IMR-90 (cell line): Measurements from ENCODE around the gene ZCCHC17. TPM values are rescaled to one million over a fixed set of nuclear protein-coding genes. Genes with fewer than 3 reads are reported as not detected.

Experiments
- ATAC-seq: fragments of 200-7000 bp; cut with Tn5 transposase; 2 replicates; pipeline ENCODE4 v1.9.1; 2020; ENCODE audit warnings: low read depth, mild to moderate bottlenecking, moderate library complexity
- BruUV-seq: library from RNA; stranded (reverse); fragments of 400-500 nt; replicated peaks from 2 replicates; lab custom pipeline; 2021; lab: Mats Ljungman, UMichigan
- CTCF ChIA-PET: fragments of 300-600 bp; formaldehyde crosslinking; extraction: SDS; loops from one replicate; lab custom pipeline; 2021; ENCODE audit warnings: antibody characterized with exemption; lab: Yijun Ruan, JAX
- POLR2A ChIA-PET: fragments of 300-600 bp; sonication (Branson Sonifier 250); formaldehyde crosslinking; loops from one replicate; lab custom pipeline; 2022; ENCODE audit warnings: antibody characterized with exemption; ENCODE audit not compliant: unreplicated experiment; lab: Charles Lee
- DNase-seq: peaks from one replicate; pipeline ENCODE4 v3.0.0; 2013
- H2AFZ ChIP-seq: replicated peaks from 2 replicates; pipeline ENCODE3; 2013; ENCODE audit warnings: low read length, mild to moderate bottlenecking; ENCODE audit not compliant: poor library complexity
- H2AK5ac ChIP-seq: 2 replicates; pipeline ENCODE4 v1.6.1; 2013; ENCODE audit warnings: low read depth, low read length, inconsistent platforms
- H2AK9ac ChIP-seq: replicated peaks from 2 replicates; pipeline ENCODE3; 2013; ENCODE audit warnings: mild to moderate bottlenecking, low read depth, low read length, moderate library complexity; ENCODE audit not compliant: poor library complexity
- H2BK120ac ChIP-seq: 2 replicates; pipeline ENCODE4 v1.6.1; 2013; ENCODE audit warnings: low read depth, low read length, inconsistent platforms
- H2BK15ac ChIP-seq: 3 replicates; pipeline ENCODE4 v1.6.1; 2013; ENCODE audit warnings: low read depth, low read length, inconsistent platforms
- H2BK20ac ChIP-seq: 2 replicates; pipeline ENCODE4 v1.6.1; 2013; ENCODE audit warnings: low read depth, mild to moderate bottlenecking, inconsistent platforms, low read length, moderate library complexity
- H2BK5ac ChIP-seq: 2 replicates; pipeline ENCODE4 v1.6.1; 2013; ENCODE audit warnings: mild to moderate bottlenecking, low read depth, low read length, inconsistent platforms; ENCODE audit not compliant: poor library complexity, severe bottlenecking
- H3K14ac ChIP-seq: replicated peaks from 2 replicates; pipeline ENCODE4 v1.6.1; 2013; ENCODE audit warnings: low read depth, low read length, inconsistent platforms
- H3K18ac ChIP-seq: 2 replicates; pipeline ENCODE4 v1.6.1; 2013; ENCODE audit warnings: low read depth, low read length, control low read depth
- H3K23ac ChIP-seq: 2 replicates; pipeline ENCODE4 v1.6.1; 2013; ENCODE audit warnings: low read depth, low read length, inconsistent platforms
- H3K27ac ChIP-seq: 2 replicates; pipeline ENCODE4 v1.5.1; 2013; ENCODE audit warnings: mild to moderate bottlenecking, control low read depth, low read length; ENCODE audit not compliant: insufficient read depth
- H3K27me3 ChIP-seq: 2 replicates; pipeline ENCODE4 v1.6.1; 2013; ENCODE audit warnings: low read length; ENCODE audit not compliant: control insufficient read depth, insufficient read depth
- H3K36me3 ChIP-seq: 2 replicates; pipeline ENCODE4 v1.6.1; 2013; ENCODE audit warnings: low read length, mixed read lengths; ENCODE audit not compliant: control insufficient read depth, insufficient read depth
- H3K4ac ChIP-seq: 2 replicates; pipeline ENCODE4 v1.6.1; 2013; ENCODE audit warnings: low read depth, low read length, inconsistent platforms
- H3K4me1 ChIP-seq: 2 replicates; pipeline ENCODE4 v1.6.1; 2013; ENCODE audit warnings: low read length, mixed read lengths; ENCODE audit not compliant: control insufficient read depth, insufficient read depth
- H3K4me2 ChIP-seq: 2 replicates; pipeline ENCODE4 v1.6.1; 2013; ENCODE audit warnings: low read depth, mild to moderate bottlenecking, control low read depth, low read length, moderate library complexity
- H3K4me3 ChIP-seq: 2 replicates; pipeline ENCODE4 v1.5.1; 2013; ENCODE audit warnings: low read depth, mild to moderate bottlenecking, control low read depth, low read length, moderate library complexity; ENCODE audit not compliant: insufficient read depth
- H3K56ac ChIP-seq: 2 replicates; pipeline ENCODE4 v1.6.1; 2013; ENCODE audit warnings: low read length, inconsistent platforms; ENCODE audit not compliant: insufficient read depth; ENCODE audit errors: extremely low read depth
- H3K79me1 ChIP-seq, 2 experiments: 2 replicates each; pipeline ENCODE4 v1.6.1; 2013; ENCODE audit warnings: low read length in 2 of 2, inconsistent platforms in 1 of 2, low read depth in 1 of 2
- H3K9ac ChIP-seq: 2 replicates; pipeline ENCODE4 v1.6.1; 2013; ENCODE audit warnings: low read depth, low read length, control low read depth
- H3K9me1 ChIP-seq: 2 replicates; pipeline ENCODE4 v1.6.1; 2013; ENCODE audit warnings: low read length, inconsistent platforms; ENCODE audit not compliant: insufficient read depth
- H3K9me3 ChIP-seq: 2 replicates; pipeline ENCODE4 v1.6.1; 2013; ENCODE audit warnings: low read length; ENCODE audit not compliant: control insufficient read depth, insufficient read depth
- H4K20me1 ChIP-seq: 2 replicates; pipeline ENCODE4 v1.6.1; 2013; ENCODE audit warnings: low read length, inconsistent platforms; ENCODE audit not compliant: insufficient read depth
- H4K5ac ChIP-seq: 2 replicates; pipeline ENCODE4 v1.6.1; 2013; ENCODE audit warnings: mild to moderate bottlenecking, low read depth, low read length, control low read depth
- H4K8ac ChIP-seq, 2 experiments: 2 replicates each; pipeline ENCODE4 v1.6.1; 2013; ENCODE audit warnings: low read depth in 2 of 2, low read length in 2 of 2, control low read depth in 1 of 2, inconsistent platforms in 1 of 2
- H4K91ac ChIP-seq: 2 replicates; pipeline ENCODE4 v1.6.1; 2013; ENCODE audit warnings: low read depth, low read length, inconsistent platforms; ENCODE audit not compliant: insufficient read depth
- CEBPB ChIP-seq: IDR thresholded peaks from 2 replicates; pipeline ENCODE4 v1.6.1; 2012; ENCODE audit warnings: low read depth, low read length, improper control_type of control experiment
- FOS ChIP-seq: fragments of 150-350 bp; IDR thresholded peaks from 2 replicates; pipeline ENCODE4 v1.6.1; 2016; ENCODE audit warnings: low read depth, low read length
- MAZ ChIP-seq: IDR thresholded peaks from 2 replicates; pipeline ENCODE4 v1.6.1; 2012; ENCODE audit warnings: low read depth, mild to moderate bottlenecking, low read length, improper control_type of control experiment, moderate library complexity, borderline replicate concordance
- RAD21 ChIP-seq: IDR thresholded peaks from 2 replicates; pipeline ENCODE4 v1.6.1; 2012; ENCODE audit warnings: low read length, improper control_type of control experiment
- RFX5 ChIP-seq: IDR thresholded peaks from 2 replicates; pipeline ENCODE4 v1.8.0; 2012; ENCODE audit warnings: low read depth, mild to moderate bottlenecking, low read length, moderate library complexity
- WGBS, 2 experiments: methylation state at CpG; one replicate each; pipeline versions ENCODE4 v1.1.5 to v1.1.7; 2013; ENCODE audit warnings: missing lambda C conversion rate in 2 of 2; ENCODE audit not compliant: insufficient read length in 1 of 2; ENCODE audit errors: extremely low coverage in 2 of 2; 5-methylcytosine and 5-hydroxymethylcytosine counted together
- dilution Hi-C: fragments of 300-500 bp; cut with HindIII; formaldehyde crosslinking; loops from one replicate; pipeline ENCODE4 v1.14.3; 2018; ENCODE audit warnings: low sequenced_read_pairs; ENCODE audit not compliant: unreplicated experiment
- in situ Hi-C: fragments of 300-500 bp; cut with MboI; formaldehyde crosslinking; loops from 3 replicates; pipeline ENCODE4 v1.14.3; 2019; ENCODE audit warnings: low sequenced_read_pairs, inconsistent platforms, mixed read lengths
- intact Hi-C: fragments of 100-400 bp; cut with micrococcal nuclease; formaldehyde crosslinking; loops from 2 replicates; pipeline ENCODE4 v1.10.0; 2022
- polyA plus RNA-seq, 3 experiments: library from polyadenylated mRNA; depleted of rRNA; stranded (reverse); fragments of >200 nt; gene quantifications; 2 replicates each; pipeline ENCODE4 v1.2.3, GENCODE V29; 2012; ENCODE audit warnings: low replicate concordance in 1 of 3
- total RNA-seq: library from RNA; depleted of rRNA; stranded (reverse); fragments of >200 nt; gene quantifications from 2 replicates; pipeline ENCODE4 v1.2.3, GENCODE V29; 2012
- TF ChIP-seq, protein P1 (sequence below): fragments of 150-350 bp; IDR thresholded peaks from 2 replicates; pipeline ENCODE4 v1.6.1; 2016; ENCODE audit warnings: low read depth, mild to moderate bottlenecking, low read length, moderate library complexity, borderline replicate concordance
- TF ChIP-seq, protein P2 (sequence below): conservative IDR thresholded peaks from 2 replicates; pipeline ENCODE4 v1.5.1; 2012; ENCODE audit warnings: mild to moderate bottlenecking, low read depth, low read length, improper control_type of control experiment

ZCCHC17 gene
- total and polyA plus RNA-seq, 2 of the 4 experiments (the other 2 are of a cell fraction) = 48.4 to 48.9 TPM

DNA sequence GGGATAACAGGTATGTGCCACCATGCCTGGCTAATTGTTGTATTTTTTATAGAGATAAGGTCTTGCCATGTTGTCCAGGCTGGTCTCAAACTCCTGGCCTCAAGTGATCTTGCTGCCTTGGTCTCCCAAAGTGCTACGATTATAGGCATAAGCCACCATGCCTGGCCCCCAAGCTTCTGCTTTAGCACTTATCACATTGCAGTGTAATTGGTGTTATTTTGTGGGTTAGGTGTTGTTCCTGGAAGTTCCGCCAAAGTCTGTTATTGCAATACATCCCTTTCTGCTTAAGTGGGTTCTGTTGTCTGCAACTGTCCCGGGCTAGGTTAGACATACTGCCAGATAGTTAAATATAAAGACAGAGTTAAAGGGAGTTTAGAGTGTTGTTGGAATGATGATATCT is 3.4 kb downstream of the ZCCHC17 start (continued):
- TF ChIP-seq, protein P1, sequence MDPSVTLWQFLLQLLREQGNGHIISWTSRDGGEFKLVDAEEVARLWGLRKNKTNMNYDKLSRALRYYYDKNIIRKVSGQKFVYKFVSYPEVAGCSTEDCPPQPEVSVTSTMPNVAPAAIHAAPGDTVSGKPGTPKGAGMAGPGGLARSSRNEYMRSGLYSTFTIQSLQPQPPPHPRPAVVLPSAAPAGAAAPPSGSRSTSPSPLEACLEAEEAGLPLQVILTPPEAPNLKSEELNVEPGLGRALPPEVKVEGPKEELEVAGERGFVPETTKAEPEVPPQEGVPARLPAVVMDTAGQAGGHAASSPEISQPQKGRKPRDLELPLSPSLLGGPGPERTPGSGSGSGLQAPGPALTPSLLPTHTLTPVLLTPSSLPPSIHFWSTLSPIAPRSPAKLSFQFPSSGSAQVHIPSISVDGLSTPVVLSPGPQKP = no peak
- no peak for TF ChIP-seq RAD21
- TF ChIP-seq FOS = no peak
- no peak for TF ChIP-seq CEBPB

DNA sequence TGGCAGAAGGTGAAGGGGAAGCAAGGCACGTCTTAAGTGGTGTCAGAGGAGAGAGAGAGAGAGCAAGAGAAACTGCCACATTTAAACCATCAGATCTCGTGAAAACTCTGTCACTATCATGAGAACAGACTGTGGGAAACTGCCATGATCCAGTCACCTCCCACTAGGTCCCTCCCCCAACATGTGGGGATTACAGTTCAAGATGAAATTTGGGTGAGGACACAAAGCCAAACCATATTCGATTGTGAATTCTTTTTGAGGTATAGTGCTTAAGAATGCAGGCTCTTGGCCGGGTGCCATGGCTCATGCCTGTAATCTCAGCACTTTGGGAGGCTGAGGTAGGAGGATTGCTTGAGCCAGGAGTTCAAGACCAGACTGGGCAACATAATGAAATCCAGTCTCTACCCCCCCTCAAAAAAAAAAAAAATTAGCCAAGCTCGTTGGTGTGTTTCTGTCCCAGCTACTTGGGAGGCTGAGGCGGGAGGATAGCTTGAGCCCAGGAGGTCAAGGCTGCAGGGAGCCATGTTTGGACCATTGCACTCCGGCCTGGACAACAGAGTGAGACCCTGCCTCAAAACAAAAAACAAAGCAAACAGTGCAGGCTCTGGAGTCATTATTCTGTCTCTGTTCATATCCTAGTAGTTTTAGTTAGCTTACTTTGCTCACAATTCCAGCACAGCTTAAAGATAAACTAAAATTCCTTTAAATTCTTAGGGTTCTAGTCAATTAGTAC is 6.0 kb downstream of the ZCCHC17 start:
- Histone ChIP-seq H3K18ac (no peak overlapping the region), H2AK9ac (no peak overlapping the region), H2BK15ac (no peak overlapping the region), H3K9ac (no peak overlapping the region), H4K5ac (no peak overlapping the region), H3K27me3 (no peaks in the 10 kb centered on the region), H3K23ac (no peak overlapping the region), H4K20me1 (peaks cover 8% of the 10 kb centered on the region), H3K9me3 (no peaks in the 10 kb centered on the region), H4K8ac (no peak overlapping the region), H3K4me1 (peaks cover 1% of the 10 kb centered on the region), H3K27ac (no peak overlapping the region), H2AFZ (no peak overlapping the region), H2BK120ac (no peak overlapping the region), H4K91ac (no peak overlapping the region), H2BK5ac (no peak overlapping the region), H3K14ac (no peak overlapping the region), H3K9me1 (peaks cover 3% of the 10 kb centered on the region; the same call in 1 of the 2 replicates), H2AK5ac (no peak overlapping the region), H3K4ac (no peak overlapping the region), H2BK20ac (no peak overlapping the region), H3K4me2 (no peak overlapping the region), H3K56ac (no peak overlapping the region), H3K36me3 (peaks cover 4% of the 10 kb centered on the region; the same call in 1 of the 2 replicates), H3K4me3 (no peak overlapping the region), H3K79me1 (peaks cover 27 to 57% of the 10 kb centered on the region in 2 experiments)
- in situ Hi-C loops = no loop called here
- dilution Hi-C loops = no loop called here
- intact Hi-C loops = no loop called here
- POLR2A ChIA-PET = no interaction called here
- BruUV-seq = no TSS peak
- peak; percentile 10 for DNase-seq
- ATAC-seq = no peak
- CTCF ChIA-PET = no interaction called here
- WGBS, 2 experiments = 100% methylated on average over 1 of the region's 7 CpGs; no CpG with 5 or more reads in 1 of the 2 experiments
- TF ChIP-seq CEBPB (no peak), MAZ (no peak), RFX5 (no peak), RAD21 (no peak)
- TF ChIP-seq, protein P2, sequence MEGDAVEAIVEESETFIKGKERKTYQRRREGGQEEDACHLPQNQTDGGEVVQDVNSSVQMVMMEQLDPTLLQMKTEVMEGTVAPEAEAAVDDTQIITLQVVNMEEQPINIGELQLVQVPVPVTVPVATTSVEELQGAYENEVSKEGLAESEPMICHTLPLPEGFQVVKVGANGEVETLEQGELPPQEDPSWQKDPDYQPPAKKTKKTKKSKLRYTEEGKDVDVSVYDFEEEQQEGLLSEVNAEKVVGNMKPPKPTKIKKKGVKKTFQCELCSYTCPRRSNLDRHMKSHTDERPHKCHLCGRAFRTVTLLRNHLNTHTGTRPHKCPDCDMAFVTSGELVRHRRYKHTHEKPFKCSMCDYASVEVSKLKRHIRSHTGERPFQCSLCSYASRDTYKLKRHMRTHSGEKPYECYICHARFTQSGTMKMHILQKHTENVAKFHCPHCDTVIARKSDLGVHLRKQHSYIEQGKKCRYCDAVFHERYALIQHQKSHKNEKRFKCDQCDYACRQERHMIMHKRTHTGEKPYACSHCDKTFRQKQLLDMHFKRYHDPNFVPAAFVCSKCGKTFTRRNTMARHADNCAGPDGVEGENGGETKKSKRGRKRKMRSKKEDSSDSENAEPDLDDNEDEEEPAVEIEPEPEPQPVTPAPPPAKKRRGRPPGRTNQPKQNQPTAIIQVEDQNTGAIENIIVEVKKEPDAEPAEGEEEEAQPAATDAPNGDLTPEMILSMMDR = no peak
